Panc1 (cell line): Measurements from ENCODE around the gene DDX4. TPM values are rescaled to one million over a fixed set of nuclear protein-coding genes. Genes with fewer than 3 reads are reported as not detected.

Experiments used
- ATAC-seq: fragments of 200-7000 bp; cut with Tn5 transposase; 2 replicates; pipeline ENCODE4 v1.9.1; 2020; ENCODE audit warnings: mild to moderate bottlenecking, moderate library complexity
- BruUV-seq: library from RNA; stranded (reverse); fragments of 400-500 nt; replicated peaks from 2 replicates; lab custom pipeline; 2021; lab: Mats Ljungman, UMichigan
- CTCF ChIA-PET: fragments of 300-600 bp; sonication (Branson Sonifier 250); formaldehyde crosslinking; loops from one replicate; lab custom pipeline; 2022; ENCODE audit warnings: antibody characterized with exemption; lab: Charles Lee
- POLR2A ChIA-PET: fragments of 300-600 bp; sonication (Branson Sonifier 250); formaldehyde crosslinking; loops from one replicate; lab custom pipeline; 2022; ENCODE audit warnings: antibody characterized with exemption; lab: Charles Lee
- DNase-seq: peaks from one replicate; pipeline ENCODE4 v3.0.0-alpha.2; 2010; ENCODE audit warnings: low read depth, low spot score
- H3K27ac ChIP-seq: 2 replicates; pipeline ENCODE4 v1.5.1; 2011; ENCODE audit warnings: mild to moderate bottlenecking, low read length, inconsistent platforms
- H3K27me3 ChIP-seq: fragments of 200-500 bp; sonication (Bioruptor generic); 2 replicates; pipeline ENCODE4 v1.6.0; 2014; ENCODE audit warnings: low read length, inconsistent platforms; ENCODE audit not compliant: control insufficient read depth, insufficient read depth
- H3K36me3 ChIP-seq: fragments of 200-500 bp; sonication (Bioruptor generic); 2 replicates; pipeline ENCODE4 v1.5.1; 2014; ENCODE audit warnings: inconsistent platforms, mild to moderate bottlenecking, low read length, moderate library complexity; ENCODE audit not compliant: control insufficient read depth, insufficient read depth
- H3K4me1 ChIP-seq: 2 replicates; pipeline ENCODE4 v1.5.1; 2011; ENCODE audit warnings: inconsistent platforms, mild to moderate bottlenecking, low read length, moderate library complexity; ENCODE audit not compliant: control insufficient read depth, insufficient read depth
- H3K4me3 ChIP-seq, 2 experiments: 2 replicates each; pipeline ENCODE4 v1.5.1; 2011 to 2012; ENCODE audit warnings: low read depth in 2 of 2, low read length in 2 of 2, mild to moderate bottlenecking in 2 of 2, inconsistent platforms in 1 of 2, moderate library complexity in 1 of 2
- H3K9me3 ChIP-seq: fragments of 200-500 bp; sonication (Bioruptor generic); 2 replicates; pipeline ENCODE4 v1.5.1; 2014; ENCODE audit warnings: low read depth, mild to moderate bottlenecking, inconsistent platforms, low read length, moderate library complexity; ENCODE audit not compliant: control insufficient read depth, insufficient read depth
- POLR2AphosphoS5 ChIP-seq: IDR thresholded peaks from 2 replicates; pipeline ENCODE4 v1.6.1; 2012; ENCODE audit warnings: mild to moderate bottlenecking, low read depth, low read length, moderate library complexity
- SIN3A ChIP-seq: IDR thresholded peaks from 2 replicates; pipeline ENCODE4 v1.6.1; 2012; ENCODE audit warnings: low read depth, mild to moderate bottlenecking, low read length, moderate library complexity, borderline replicate concordance; ENCODE audit not compliant: insufficient read depth
- TCF7L2 ChIP-seq: IDR thresholded peaks from 2 replicates; pipeline ENCODE4 v1.6.1; 2011; ENCODE audit warnings: mild to moderate bottlenecking, low read depth, low read length, inconsistent platforms
- in situ Hi-C: cut with HindIII; loops from 2 replicates; pipeline ENCODE4 v1.10.0; 2016; ENCODE audit warnings: low sequenced_read_pairs, low pct_unique_long_range_greater_than_20kb
- intact Hi-C: fragments of 100-400 bp; cut with micrococcal nuclease; formaldehyde crosslinking; loops from one replicate; pipeline ENCODE4 v1.10.0; 2022; ENCODE audit not compliant: unreplicated experiment
- total RNA-seq: library from RNA; stranded (reverse); gene quantifications from one replicate; pipeline ENCODE4 v1.2.1, GENCODE V29; 2021; ENCODE audit not compliant: unreplicated experiment
- TF ChIP-seq, protein P1 (sequence below): fragments of 450-650 bp; IDR thresholded peaks from 2 replicates; pipeline ENCODE4 v1.5.1; 2017; ENCODE audit warnings: mild to moderate bottlenecking
- TF ChIP-seq, protein P2 (sequence below), 2 experiments: IDR thresholded peaks; 2 replicates each; pipeline ENCODE4 v1.6.1; 2011 to 2012; ENCODE audit warnings: low read depth in 2 of 2, control low read depth in 1 of 2, low read length in 1 of 2, mild to moderate bottlenecking in 1 of 2, moderate library complexity in 1 of 2; ENCODE audit not compliant: insufficient read depth in 1 of 2

The DDX4 gene
- total RNA-seq, 1 experiment from 2014 or later = not detected

DNA sequence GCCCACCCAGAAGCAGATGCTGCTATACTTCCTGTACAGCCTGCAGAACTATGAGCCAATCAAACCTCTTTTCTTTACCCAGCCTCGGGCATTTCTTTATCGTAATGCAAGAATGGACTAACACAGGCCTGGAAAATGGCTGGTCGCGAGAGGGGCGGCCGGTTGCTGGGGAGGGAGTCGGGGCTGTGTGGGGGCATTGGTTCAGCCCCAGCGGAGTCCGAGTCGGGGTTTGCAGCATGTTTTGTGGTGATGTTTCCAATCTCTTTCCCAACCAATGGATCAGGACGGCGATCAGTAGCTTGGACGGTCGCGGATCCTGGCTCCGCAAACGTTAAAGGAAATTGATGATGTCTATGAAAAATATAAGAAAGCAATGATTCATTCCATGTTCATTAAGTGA, 94.6 kb downstream of the DDX4 start:
- Histone ChIP-seq H3K27ac (no peak overlapping the region), H3K9me3 (no peaks in the 10 kb centered on the region; the same call in 1 of the 2 replicates), H3K4me3 (no peak overlapping the region), H3K4me1 (no peaks in the 10 kb centered on the region), H3K36me3 (no peaks in the 10 kb centered on the region), H3K27me3 (no peaks in the 10 kb centered on the region)
- POLR2A ChIA-PET = no interaction called here
- BruUV-seq = no TSS peak
- TF ChIP-seq, protein P1, sequence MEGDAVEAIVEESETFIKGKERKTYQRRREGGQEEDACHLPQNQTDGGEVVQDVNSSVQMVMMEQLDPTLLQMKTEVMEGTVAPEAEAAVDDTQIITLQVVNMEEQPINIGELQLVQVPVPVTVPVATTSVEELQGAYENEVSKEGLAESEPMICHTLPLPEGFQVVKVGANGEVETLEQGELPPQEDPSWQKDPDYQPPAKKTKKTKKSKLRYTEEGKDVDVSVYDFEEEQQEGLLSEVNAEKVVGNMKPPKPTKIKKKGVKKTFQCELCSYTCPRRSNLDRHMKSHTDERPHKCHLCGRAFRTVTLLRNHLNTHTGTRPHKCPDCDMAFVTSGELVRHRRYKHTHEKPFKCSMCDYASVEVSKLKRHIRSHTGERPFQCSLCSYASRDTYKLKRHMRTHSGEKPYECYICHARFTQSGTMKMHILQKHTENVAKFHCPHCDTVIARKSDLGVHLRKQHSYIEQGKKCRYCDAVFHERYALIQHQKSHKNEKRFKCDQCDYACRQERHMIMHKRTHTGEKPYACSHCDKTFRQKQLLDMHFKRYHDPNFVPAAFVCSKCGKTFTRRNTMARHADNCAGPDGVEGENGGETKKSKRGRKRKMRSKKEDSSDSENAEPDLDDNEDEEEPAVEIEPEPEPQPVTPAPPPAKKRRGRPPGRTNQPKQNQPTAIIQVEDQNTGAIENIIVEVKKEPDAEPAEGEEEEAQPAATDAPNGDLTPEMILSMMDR = no peak
- ATAC-seq = no peak
- in situ Hi-C loops (no loop called here), intact Hi-C loops (no loop called here)
- CTCF ChIA-PET = no interaction called here
- DNase-seq = no peak

DNA sequence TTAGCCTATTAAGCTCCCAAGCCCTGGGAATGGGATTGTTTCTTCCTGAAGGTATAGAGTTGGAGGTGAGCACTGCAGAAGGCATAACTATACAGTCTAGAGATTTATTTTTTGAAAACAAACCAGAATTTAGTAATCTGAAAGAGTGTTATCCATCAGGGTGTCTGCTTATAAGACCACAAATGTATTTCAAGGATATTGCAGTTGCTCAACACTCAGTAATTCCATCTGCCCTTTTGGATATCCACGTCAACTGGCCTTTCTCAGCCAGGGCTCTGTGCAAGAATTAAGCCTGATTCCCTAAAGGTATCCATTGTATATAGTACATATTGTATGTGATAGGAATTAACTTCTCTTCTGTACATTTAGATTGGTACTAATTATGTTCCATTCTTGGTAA, 98.3 kb downstream of the DDX4 start:
- TF ChIP-seq, protein P2, sequence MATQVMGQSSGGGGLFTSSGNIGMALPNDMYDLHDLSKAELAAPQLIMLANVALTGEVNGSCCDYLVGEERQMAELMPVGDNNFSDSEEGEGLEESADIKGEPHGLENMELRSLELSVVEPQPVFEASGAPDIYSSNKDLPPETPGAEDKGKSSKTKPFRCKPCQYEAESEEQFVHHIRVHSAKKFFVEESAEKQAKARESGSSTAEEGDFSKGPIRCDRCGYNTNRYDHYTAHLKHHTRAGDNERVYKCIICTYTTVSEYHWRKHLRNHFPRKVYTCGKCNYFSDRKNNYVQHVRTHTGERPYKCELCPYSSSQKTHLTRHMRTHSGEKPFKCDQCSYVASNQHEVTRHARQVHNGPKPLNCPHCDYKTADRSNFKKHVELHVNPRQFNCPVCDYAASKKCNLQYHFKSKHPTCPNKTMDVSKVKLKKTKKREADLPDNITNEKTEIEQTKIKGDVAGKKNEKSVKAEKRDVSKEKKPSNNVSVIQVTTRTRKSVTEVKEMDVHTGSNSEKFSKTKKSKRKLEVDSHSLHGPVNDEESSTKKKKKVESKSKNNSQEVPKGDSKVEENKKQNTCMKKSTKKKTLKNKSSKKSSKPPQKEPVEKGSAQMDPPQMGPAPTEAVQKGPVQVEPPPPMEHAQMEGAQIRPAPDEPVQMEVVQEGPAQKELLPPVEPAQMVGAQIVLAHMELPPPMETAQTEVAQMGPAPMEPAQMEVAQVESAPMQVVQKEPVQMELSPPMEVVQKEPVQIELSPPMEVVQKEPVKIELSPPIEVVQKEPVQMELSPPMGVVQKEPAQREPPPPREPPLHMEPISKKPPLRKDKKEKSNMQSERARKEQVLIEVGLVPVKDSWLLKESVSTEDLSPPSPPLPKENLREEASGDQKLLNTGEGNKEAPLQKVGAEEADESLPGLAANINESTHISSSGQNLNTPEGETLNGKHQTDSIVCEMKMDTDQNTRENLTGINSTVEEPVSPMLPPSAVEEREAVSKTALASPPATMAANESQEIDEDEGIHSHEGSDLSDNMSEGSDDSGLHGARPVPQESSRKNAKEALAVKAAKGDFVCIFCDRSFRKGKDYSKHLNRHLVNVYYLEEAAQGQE (IDR thresholded peaks at IDR 0.05; ENCODE audit: insufficient read depth in 1 of 2, low read depth in 2 of 2, low read length in 1 of 2) = no peak
- ATAC-seq (no peak), DNase-seq (no peak)
- ChIA-PET CTCF (no interaction called here), POLR2A (no interaction called here)
- no peaks in the 10 kb centered on the region for H3K27me3 ChIP-seq
- H3K4me1 ChIP-seq = no peaks in the 10 kb centered on the region
- H3K36me3 ChIP-seq = no peaks in the 10 kb centered on the region
- no peak overlapping the region for H3K27ac ChIP-seq
- no TSS peak for BruUV-seq
- no peak overlapping the region for H3K4me3 ChIP-seq
- intact Hi-C loops (no loop called here), in situ Hi-C loops (no loop called here)
- no peaks in the 10 kb centered on the region; the same call in 1 of the 2 replicates for H3K9me3 ChIP-seq

DNA sequence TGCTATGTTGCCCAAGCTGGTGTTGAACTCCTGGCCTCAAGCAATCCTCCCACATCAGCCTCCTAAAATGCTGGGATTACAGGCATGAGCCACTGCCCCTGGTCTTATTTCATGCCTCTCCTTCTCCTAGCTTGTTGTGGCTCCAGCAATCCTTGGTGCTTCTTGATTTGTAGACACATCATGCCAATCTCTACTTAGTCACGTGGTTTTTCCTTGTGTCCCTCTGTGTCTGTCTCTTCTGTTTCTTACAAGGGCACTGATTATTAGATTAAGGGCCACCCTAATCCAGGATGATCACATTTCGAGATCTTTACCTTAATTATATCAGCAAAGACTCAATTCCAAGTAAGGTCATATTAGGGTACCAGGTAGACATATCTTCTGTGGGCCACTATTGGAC, 104.1 kb downstream of the DDX4 start:
- in situ Hi-C loops (no loop called here), intact Hi-C loops (no loop called here)
- ATAC-seq = no peak
- Histone ChIP-seq H3K4me1 (no peaks in the 10 kb centered on the region), H3K4me3 (no peak overlapping the region), H3K36me3 (no peaks in the 10 kb centered on the region), H3K27ac (no peak overlapping the region), H3K9me3 (peaks cover 9% of the 10 kb centered on the region; the same call in 1 of the 2 replicates), H3K27me3 (no peaks in the 10 kb centered on the region)
- POLR2A ChIA-PET = no interaction called here
- no peak for DNase-seq
- CTCF ChIA-PET = no interaction called here
- no peak for TF ChIP-seq TCF7L2
- TF ChIP-seq, protein P2 (IDR thresholded peaks at IDR 0.05; ENCODE audit: insufficient read depth in 1 of 2, low read depth in 2 of 2, low read length in 1 of 2) = no peak
- TF ChIP-seq, protein P1 = no peak
- no peak for TF ChIP-seq SIN3A
- TF ChIP-seq POLR2AphosphoS5 = no peak
- no TSS peak for BruUV-seq
